HEK293T (cell line): ENCODE data around the gene ZNF548.

Source experiments
- CTCF ChIA-PET: fragments of 350-600 bp; formaldehyde crosslinking; extraction: SDS; loops from one replicate; lab custom pipeline; 2021; ENCODE audit warnings: antibody characterized with exemption, inconsistent platforms; lab: Yijun Ruan, JAX
- POLR2A ChIA-PET: fragments of 350-600 bp; formaldehyde crosslinking; extraction: SDS; loops from one replicate; lab custom pipeline; 2020; ENCODE audit warnings: antibody characterized with exemption, inconsistent platforms; lab: Yijun Ruan, JAX
- DNase-seq: peaks from one replicate; pipeline ENCODE4 v3.0.0; 2012; ENCODE audit warnings: mixed read lengths; ENCODE audit errors: extremely low spot score
- ARNT ChIP-seq: fragments of 450-650 bp; IDR thresholded peaks from 2 replicates; pipeline ENCODE4 v1.6.1; 2017; ENCODE audit warnings: mild to moderate bottlenecking
- BHLHE40 ChIP-seq: fragments of 450-650 bp; IDR thresholded peaks from 2 replicates; pipeline ENCODE4 v1.6.1; 2016; ENCODE audit warnings: mild to moderate bottlenecking, moderate library complexity, borderline replicate concordance
- CTBP1 ChIP-seq: fragments of 450-650 bp; IDR thresholded peaks from 2 replicates; pipeline ENCODE4 v1.6.1; 2016; ENCODE audit warnings: borderline replicate concordance
- ELF4 ChIP-seq: fragments of 450-650 bp; IDR thresholded peaks from 2 replicates; pipeline ENCODE4 v1.6.1; 2017; ENCODE audit warnings: antibody characterized with exemption
- FOXA1 ChIP-seq: fragments of 450-650 bp; IDR thresholded peaks from 2 replicates; pipeline ENCODE4 v1.6.1; 2016; ENCODE audit warnings: mild to moderate bottlenecking
- FOXK2 ChIP-seq: fragments of 450-650 bp; IDR thresholded peaks from 2 replicates; pipeline ENCODE4 v1.6.1; 2016; ENCODE audit warnings: mild to moderate bottlenecking
- FOXM1 ChIP-seq: fragments of 450-650 bp; IDR thresholded peaks from 2 replicates; pipeline ENCODE4 v1.6.1; 2017; ENCODE audit warnings: mild to moderate bottlenecking, borderline replicate concordance
- HDGF ChIP-seq: fragments of 450-650 bp; IDR thresholded peaks from 2 replicates; pipeline ENCODE4 v1.6.1; 2017; ENCODE audit warnings: antibody characterized with exemption, borderline replicate concordance
- L3MBTL2 ChIP-seq: fragments of 450-650 bp; conservative IDR thresholded peaks from 2 replicates; pipeline ENCODE4 v1.6.1; 2016; ENCODE audit warnings: mild to moderate bottlenecking
- LEF1 ChIP-seq: fragments of 450-650 bp; IDR thresholded peaks from 2 replicates; pipeline ENCODE4 v1.6.1; 2017; ENCODE audit warnings: mild to moderate bottlenecking, borderline replicate concordance
- NFRKB ChIP-seq: fragments of 450-650 bp; IDR thresholded peaks from 2 replicates; pipeline ENCODE4 v1.6.1; 2016; ENCODE audit warnings: mild to moderate bottlenecking, moderate library complexity
- PKNOX1 ChIP-seq: fragments of 450-650 bp; IDR thresholded peaks from 2 replicates; pipeline ENCODE4 v1.6.1; 2016
- SP1 ChIP-seq: fragments of 450-650 bp; IDR thresholded peaks from 2 replicates; pipeline ENCODE4 v1.6.1; 2017
- SUZ12 ChIP-seq: fragments of 450-650 bp; IDR thresholded peaks from 2 replicates; pipeline ENCODE4 v1.6.1; 2016; ENCODE audit warnings: mild to moderate bottlenecking
- TARDBP ChIP-seq: fragments of 450-650 bp; IDR thresholded peaks from 2 replicates; pipeline ENCODE4 v1.6.1; 2016
- ZNF384 ChIP-seq: fragments of 450-650 bp; IDR thresholded peaks from 2 replicates; pipeline ENCODE4 v1.6.1; 2016

ZNF548 gene

GRCh38 chr19:57355916-57356315 is 33.7 kb upstream of the ZNF548 start:
- DNase-seq, result no peak
- no peak for TF ChIP-seq LEF1
- TF ChIP-seq ARNT, result no peak
- no peak for TF ChIP-seq BHLHE40
- TF ChIP-seq ELF4, result no peak
- no peak for TF ChIP-seq FOXK2
- no peak for TF ChIP-seq FOXA1
- TF ChIP-seq SP1, result no peak
- no peak for TF ChIP-seq NFRKB
- TF ChIP-seq CTBP1, result no peak
- TF ChIP-seq FOXM1, result no peak
- TF ChIP-seq SUZ12, result no peak
- no peak for TF ChIP-seq HDGF
- TF ChIP-seq PKNOX1, result no peak
- no peak for TF ChIP-seq TARDBP
- TF ChIP-seq ZNF384, result no peak
- no peak for TF ChIP-seq L3MBTL2
- POLR2A ChIA-PET, result no interaction called here
- CTCF ChIA-PET, result no interaction called here

- TF ChIP-seq FOXA1, result no peak
- no peak for TF ChIP-seq LEF1
- no peak for TF ChIP-seq ELF4
- no peak for TF ChIP-seq ZNF384
- TF ChIP-seq FOXM1, result no peak
- TF ChIP-seq HDGF, result no peak
- no peak for TF ChIP-seq FOXK2
- TF ChIP-seq SP1, result no peak
- no peak for TF ChIP-seq NFRKB
- TF ChIP-seq ARNT, result no peak
- no peak for TF ChIP-seq SUZ12
- no peak for TF ChIP-seq L3MBTL2
- no peak for TF ChIP-seq TARDBP
- DNase-seq, result no peak
- ChIA-PET POLR2A (no interaction called here), CTCF (interaction anchor here (0.7 kb wide), 1 partner anchor 1704 kb away, joined by 3 read pairs; no protein-coding TSS in a partner anchor)
Observed at GRCh38 chr19:57357406-57357805, 32.2 kb upstream of the ZNF548 start.

- TF ChIP-seq SP1 (no peak), FOXM1 (no peak), HDGF (no peak), TARDBP (no peak), BHLHE40 (no peak), ARNT (no peak), LEF1 (no peak)
- DNase-seq, result no peak
- CTCF ChIA-PET, result no interaction called here
- POLR2A ChIA-PET, result no interaction called here
Observed at GRCh38 chr19:57359300-57359699, 30.4 kb upstream of the ZNF548 start.

GRCh38 chr19:57362419-57362818 is 27.2 kb upstream of the ZNF548 start:
- POLR2A ChIA-PET, result interaction anchor here (1.6 kb wide), 1 partner anchor 12 kb away, joined by 8 read pairs; the partner anchor contains the start of gene ZNF304

GRCh38 chr19:57362997-57363687 is 26.5 kb upstream of the ZNF548 start, which contains the start of the genes TRAPPC2B and ZNF547:
Gene TRAPPC2B, plus strand, starts transcription at chr19:57363551. Its CDS starts 1,283 bp downstream, at chr19:57364834.
Gene ZNF547, plus strand, starts transcription at chr19:57363551. Its CDS starts 5,005 bp downstream, at chr19:57368556.
- CTCF ChIA-PET, result no interaction called here
- TF ChIP-seq PKNOX1 (peak; percentile 42; the same call in 1 of the 2 replicates), FOXK2 (no peak), L3MBTL2 (peak; percentile 86)

More at GRCh38 chr19:57362419-57362818, 27.2 kb upstream of the ZNF548 start:
- CTCF ChIA-PET, result no interaction called here
- TF ChIP-seq SP1, result no peak
- TF ChIP-seq SUZ12, result no peak
- TF ChIP-seq PKNOX1, result no peak
- no peak for TF ChIP-seq ELF4
- no peak for TF ChIP-seq BHLHE40
- TF ChIP-seq NFRKB, result no peak
- no peak for TF ChIP-seq TARDBP
- no peak for TF ChIP-seq HDGF
- no peak for TF ChIP-seq L3MBTL2
- TF ChIP-seq CTBP1, result no peak
- TF ChIP-seq ZNF384, result no peak
- no peak for DNase-seq

GRCh38 chr19:57363688-57364181 is 25.9 kb upstream of the ZNF548 start:
- TF ChIP-seq PKNOX1, result no peak
- TF ChIP-seq NFRKB, result no peak
- no peak for TF ChIP-seq ZNF384
- no peak for TF ChIP-seq CTBP1
- TF ChIP-seq FOXM1, result no peak
- TF ChIP-seq SUZ12, result no peak
- no peak for TF ChIP-seq FOXA1
- TF ChIP-seq ELF4, result no peak
- no peak for TF ChIP-seq ARNT
- peak; percentile 17 for DNase-seq
- POLR2A ChIA-PET, result interaction anchor here (1.0 to 1.6 kb wide), 2 partner anchors 13 to 26 kb away, joined by 5 to 8 read pairs; partner anchors contain the start of genes ZNF304 and ZNF548
- CTCF ChIA-PET, result no interaction called here

More at GRCh38 chr19:57362997-57363687, 26.5 kb upstream of the ZNF548 start, which contains the start of the genes TRAPPC2B and ZNF547:
- DNase-seq, result peak; percentile 90
- POLR2A ChIA-PET, result interaction anchor here (1.0 to 1.6 kb wide), 2 partner anchors 12 to 26 kb away, joined by 5 to 8 read pairs; partner anchors contain the start of genes ZNF304 and ZNF548
